ENCODE results near the gene CASTOR1. TPM values are rescaled to one million over a fixed set of nuclear protein-coding genes. Genes with fewer than 3 reads are reported as not detected.

Gene CASTOR1
- total and polyA plus RNA-seq, 2 donors (not counting 3 experiments of a cell fraction or from before 2014, with no cell fraction given): 8.1 to 26.8 TPM

- intact Hi-C loops (cut with micrococcal nuclease): no loop called here
- no peaks in the 10 kb centered on the region for H3K9me1 ChIP-seq (replicated peaks; ENCODE audit: control insufficient read depth, extremely low read depth, insufficient read depth, low read length)
- peaks cover 11% of the 10 kb centered on the region for H3K4me1 ChIP-seq (ENCODE audit: control insufficient read depth, extremely low read depth, insufficient read depth, low read length)
- no peaks in the 10 kb centered on the region for H3K79me2 ChIP-seq (ENCODE audit: control insufficient read depth, insufficient read depth, low read length)
- no peak overlapping the region for H3K27ac ChIP-seq (ENCODE audit: insufficient read depth, low read depth, low read length)
- H3K27me3 ChIP-seq (ENCODE audit: control insufficient read depth in 2 of 2, insufficient read depth in 2 of 2, low read length in 2 of 2): peaks cover 22 to 25% of the 10 kb centered on the region in 2 experiments
- H3K4me3 ChIP-seq (replicated peaks in 1 of 3; ENCODE audit: insufficient read depth in 1 of 3, low read depth in 1 of 3, low read length in 3 of 3): no peak overlapping the region
- FAIRE-seq (no peak), DNase-seq (ENCODE audit: low read depth, low spot score) (no peak)
- POLR2A ChIA-PET: no interaction called here
- no peaks in the 10 kb centered on the region for H3K36me3 ChIP-seq (ENCODE audit: control insufficient read depth in 2 of 2, extremely low read depth in 1 of 2, insufficient read depth in 2 of 2, low read length in 2 of 2)
- H4K20me1 ChIP-seq (replicated peaks; ENCODE audit: control insufficient read depth, extremely low read depth, insufficient read depth, low read length): no peaks in the 10 kb centered on the region
- CTCF ChIA-PET: interaction anchor here (0.8 to 2.7 kb wide), 2 partner anchors 141 to 142 kb away, joined by 4 to 16 read pairs; no protein-coding TSS in a partner anchor
- no peak overlapping the region for H3K9ac ChIP-seq (replicated peaks; ENCODE audit: extremely low read depth, insufficient read depth, low read length)
- no peak overlapping the region for H3K4me2 ChIP-seq (ENCODE audit: insufficient read depth, low read length)
- TF ChIP-seq POLR2AphosphoS5 (IDR thresholded peaks at IDR 0.05; ENCODE audit: insufficient read depth, low read depth, low read length): no peak
- TF ChIP-seq CTCF (IDR thresholded peaks at IDR 0.05; ENCODE audit: extremely low read depth in 1 of 2, insufficient read depth in 1 of 2, low read depth in 1 of 2, low read length in 2 of 2): no peak
- no peak for TF ChIP-seq FOS (IDR thresholded peaks at IDR 0.05; ENCODE audit: borderline replicate concordance, insufficient read depth, low read length)
- dilution Hi-C loops (cut with MboI; ENCODE audit: extremely low pct_ligation_motif_present, low sequenced_read_pairs): no loop called here
- BruUV-seq (replicated peaks): no TSS peak
- H3K9me3 ChIP-seq (replicated peaks; ENCODE audit: control insufficient read depth, insufficient read depth, low read length): no peaks in the 10 kb centered on the region
- H2AFZ ChIP-seq (ENCODE audit: low read depth, low read length): no peak overlapping the region
These were observed 40.0 kb downstream of the CASTOR1 start for GRCh38 chr22:30249049-30250038.

GRCh38 chr22:30248484-30248883, 40.8 kb downstream of the CASTOR1 start:
- no peak overlapping the region for H3K4me2 ChIP-seq (ENCODE audit: insufficient read depth, low read length)
- dilution Hi-C loops (cut with MboI; ENCODE audit: extremely low pct_ligation_motif_present, low sequenced_read_pairs): no loop called here

More at GRCh38 chr22:30248484-30248883, 40.8 kb downstream of the CASTOR1 start:
- Histone ChIP-seq H3K79me2 (ENCODE audit: control insufficient read depth, insufficient read depth, low read length) (no peaks in the 10 kb centered on the region), H2AFZ (ENCODE audit: low read depth, low read length) (no peak overlapping the region), H3K4me3 (replicated peaks in 1 of 3; ENCODE audit: insufficient read depth in 1 of 3, low read depth in 1 of 3, low read length in 3 of 3) (no peak overlapping the region), H4K20me1 (replicated peaks; ENCODE audit: control insufficient read depth, extremely low read depth, insufficient read depth, low read length) (no peaks in the 10 kb centered on the region), H3K27ac (ENCODE audit: insufficient read depth, low read depth, low read length) (no peak overlapping the region), H3K4me1 (ENCODE audit: control insufficient read depth, extremely low read depth, insufficient read depth, low read length) (peaks cover 11% of the 10 kb centered on the region), H3K9me1 (replicated peaks; ENCODE audit: control insufficient read depth, extremely low read depth, insufficient read depth, low read length) (no peaks in the 10 kb centered on the region), H3K9me3 (replicated peaks; ENCODE audit: control insufficient read depth, insufficient read depth, low read length) (no peaks in the 10 kb centered on the region), H3K27me3 (ENCODE audit: control insufficient read depth in 2 of 2, insufficient read depth in 2 of 2, low read length in 2 of 2) (peaks cover 22 to 25% of the 10 kb centered on the region in 2 experiments), H3K9ac (replicated peaks; ENCODE audit: extremely low read depth, insufficient read depth, low read length) (no peak overlapping the region), H3K36me3 (ENCODE audit: control insufficient read depth in 2 of 2, extremely low read depth in 1 of 2, insufficient read depth in 2 of 2, low read length in 2 of 2) (no peaks in the 10 kb centered on the region)
- TF ChIP-seq MYC (IDR thresholded peaks at IDR 0.05; ENCODE audit: low read depth, low read length): no peak
- FAIRE-seq: no peak
- BruUV-seq (replicated peaks): no TSS peak
- intact Hi-C loops (cut with micrococcal nuclease): no loop called here
- CTCF ChIA-PET: no interaction called here
- no peak for DNase-seq (ENCODE audit: low read depth, low spot score)
- POLR2A ChIA-PET: no interaction called here

Data from endothelial cell of umbilical vein (primary cell).